ENCODE measurements around the gene AFF3.
A peak's percentile ranks its signal among the peaks of the same experiment; 100 is the strongest.

AFF3 gene

GRCh38 chr2:99719102-99719501, 423.3 kb downstream of the AFF3 start:
- no peak for TF ChIP-seq POLR2A (IDR thresholded peaks at IDR 0.05; ENCODE audit: low read depth, low read length)
- DNase-seq (ENCODE audit: insufficient read length, low spot score), result no peak
- no peak for FAIRE-seq

GRCh38 chr2:99715956-99716355, 426.4 kb downstream of the AFF3 start:
- DNase-seq (ENCODE audit: insufficient read length, low spot score) (no peak), FAIRE-seq (no peak)
- no peak for TF ChIP-seq POLR2A (IDR thresholded peaks at IDR 0.05; ENCODE audit: low read depth, low read length)

GRCh38 chr2:99714349-99714748, 428.0 kb downstream of the AFF3 start:
- FAIRE-seq (no peak), DNase-seq (ENCODE audit: insufficient read length, low spot score) (no peak)
- TF ChIP-seq POLR2A (IDR thresholded peaks at IDR 0.05; ENCODE audit: low read depth, low read length), result no peak

GRCh38 chr2:99711144-99711543, 431.2 kb downstream of the AFF3 start:
- no peak for TF ChIP-seq POLR2A (IDR thresholded peaks at IDR 0.05; ENCODE audit: low read depth, low read length)
- DNase-seq (ENCODE audit: insufficient read length, low spot score) (no peak), FAIRE-seq (no peak)

GRCh38 chr2:99710721-99711120, 431.7 kb downstream of the AFF3 start:
- DNase-seq (ENCODE audit: insufficient read length, low spot score) (no peak), FAIRE-seq (no peak)
- no peak for TF ChIP-seq POLR2A (IDR thresholded peaks at IDR 0.05; ENCODE audit: low read depth, low read length)

GRCh38 chr2:99709229-99709628, 433.2 kb downstream of the AFF3 start:
- FAIRE-seq, result no peak
- DNase-seq (ENCODE audit: insufficient read length, low spot score), result no peak
- TF ChIP-seq POLR2A (IDR thresholded peaks at IDR 0.05; ENCODE audit: low read depth, low read length), result no peak

GRCh38 chr2:99708231-99708630, 434.2 kb downstream of the AFF3 start:
- no peak for FAIRE-seq
- no peak for DNase-seq (ENCODE audit: insufficient read length, low spot score)
- no peak for TF ChIP-seq POLR2A (IDR thresholded peaks at IDR 0.05; ENCODE audit: low read depth, low read length)

GRCh38 chr2:99707592-99707991, 434.8 kb downstream of the AFF3 start:
- TF ChIP-seq POLR2A (IDR thresholded peaks at IDR 0.05; ENCODE audit: low read depth, low read length), result no peak
- DNase-seq (ENCODE audit: insufficient read length, low spot score) (no peak), FAIRE-seq (no peak)

- DNase-seq (ENCODE audit: insufficient read length, low spot score) (no peak), FAIRE-seq (no peak)
- TF ChIP-seq POLR2A (IDR thresholded peaks at IDR 0.05; ENCODE audit: low read depth, low read length), result no peak
Measured at GRCh38 chr2:99706735-99707134, 435.7 kb downstream of the AFF3 start.

- FAIRE-seq (no peak), DNase-seq (ENCODE audit: insufficient read length, low spot score) (no peak)
- no peak for TF ChIP-seq POLR2A (IDR thresholded peaks at IDR 0.05; ENCODE audit: low read depth, low read length)
Measured at GRCh38 chr2:99701503-99701902, 440.9 kb downstream of the AFF3 start.

- no peak for FAIRE-seq
- no peak for TF ChIP-seq POLR2A (IDR thresholded peaks at IDR 0.05; ENCODE audit: low read depth, low read length)
- no peak for DNase-seq (ENCODE audit: insufficient read length, low spot score)
Measured at GRCh38 chr2:99700482-99701398, 441.6 kb downstream of the AFF3 start.

- FAIRE-seq (no peak), DNase-seq (ENCODE audit: insufficient read length, low spot score) (peak; percentile 28)
- TF ChIP-seq POLR2A (IDR thresholded peaks at IDR 0.05; ENCODE audit: low read depth, low read length), result no peak
Measured at GRCh38 chr2:99698896-99699295, 443.5 kb downstream of the AFF3 start.

- TF ChIP-seq POLR2A (IDR thresholded peaks at IDR 0.05; ENCODE audit: low read depth, low read length), result no peak
- DNase-seq (ENCODE audit: insufficient read length, low spot score) (peak; percentile 40), FAIRE-seq (peak; percentile 75)
Measured at GRCh38 chr2:99697811-99698568, 444.4 kb downstream of the AFF3 start.

GRCh38 chr2:99695944-99696253, 446.5 kb downstream of the AFF3 start:
- DNase-seq (ENCODE audit: insufficient read length, low spot score), result no peak
- TF ChIP-seq POLR2A (IDR thresholded peaks at IDR 0.05; ENCODE audit: low read depth, low read length), result no peak
- no peak for FAIRE-seq
